ENCODE measurements around the gene HCAR3. TPM values are rescaled to one million over a fixed set of nuclear protein-coding genes. Genes with fewer than 3 reads are reported as not detected.
"Not testable (repeated sequence)": the region's sequence is repeated elsewhere in the genome, so short reads cannot be mapped to it uniquely, and the experiment has no call there.

HCAR3 gene
- total and polyA plus RNA-seq, 2 experiments from 2014 or later: not detected

- Histone ChIP-seq H3K9ac (peak within 1 kb of the TSS; percentile 95), H3K4me3 (peak within 1 kb of the TSS; percentile 95)
- WGBS, 2 experiments (ENCODE audit: low coverage in 1 of 2, low lambda C conversion rate in 2 of 2, missing lambda C conversion rate in 2 of 2): 1% methylated on average over 59 to 64 of the region's 73 CpGs
Observed at GRCh38 chr12:122752464-122753318, 36.1 kb upstream of the HCAR3 start, which contains the start of gene DENR. Gene DENR, plus strand, starts transcription at chr12:122752824. Its CDS starts 878 bp downstream, at chr12:122753702.

GRCh38 chr12:122750781-122751515 is 34.3 kb upstream of the HCAR3 start:
- H3K27me3 ChIP-seq (replicated peaks; ENCODE audit: insufficient read depth); H3K4me2 ChIP-seq (ENCODE audit: unreplicated experiment); H2AFZ ChIP-seq; H3F3A ChIP-seq (ENCODE audit: insufficient read depth); in situ Hi-C loops (cut with MboI); H3K4me3 ChIP-seq; H3K9me2 ChIP-seq (ENCODE audit: insufficient read depth); H4K20me1 ChIP-seq (ENCODE audit: insufficient read depth); H3K27ac ChIP-seq; H3K9me3 ChIP-seq (ENCODE audit: low read depth); H3K9ac ChIP-seq; DNase-seq: not testable (repeated sequence)
- Histone ChIP-seq H3K36me3 (ENCODE audit: low read depth) (peaks cover 21% of the 10 kb centered on the region), H3K79me2 (ENCODE audit: insufficient read depth) (peaks cover 32% of the 10 kb centered on the region), H3K4me1 (ENCODE audit: insufficient read depth) (peaks cover 12% of the 10 kb centered on the region; the same call in 1 of the 2 replicates)
- WGBS, 2 experiments (ENCODE audit: low coverage in 1 of 2, low lambda C conversion rate in 2 of 2, missing lambda C conversion rate in 2 of 2): 82 to 84% methylated on average over 17 of the region's 17 CpGs

More at GRCh38 chr12:122752464-122753318, 36.1 kb upstream of the HCAR3 start, which contains the start of gene DENR:
- Histone ChIP-seq H3K9me2 (ENCODE audit: insufficient read depth) (no peaks in the 10 kb centered on the region), H2AFZ (peak within 1 kb of the TSS; percentile 79), H3F3A (ENCODE audit: insufficient read depth) (no peaks in the 10 kb centered on the region), H3K27me3 (replicated peaks; ENCODE audit: insufficient read depth) (no peaks in the 10 kb centered on the region), H3K4me1 (ENCODE audit: insufficient read depth) (peaks cover 12% of the 10 kb centered on the region; the same call in 1 of the 2 replicates), H3K9me3 (ENCODE audit: low read depth) (no peaks in the 10 kb centered on the region), H4K20me1 (ENCODE audit: insufficient read depth) (no peaks in the 10 kb centered on the region), H3K79me2 (ENCODE audit: insufficient read depth) (peaks cover 49% of the 10 kb centered on the region), H3K36me3 (ENCODE audit: low read depth) (peaks cover 36% of the 10 kb centered on the region), H3K4me2 (ENCODE audit: unreplicated experiment) (peak within 1 kb of the TSS; percentile 95), H3K27ac (peak within 1 kb of the TSS; percentile 56)
- DNase-seq: peak; percentile 100
- TF ChIP-seq EZH2 (IDR thresholded peaks at IDR 0.05; ENCODE audit: insufficient read depth, poor library complexity, severe bottlenecking): no peak
- in situ Hi-C loops (cut with MboI): no loop called here

GRCh38 chr12:122749569-122750332 is 33.1 kb upstream of the HCAR3 start:
- Histone ChIP-seq H3K27me3 (replicated peaks; ENCODE audit: insufficient read depth) (no peaks in the 10 kb centered on the region), H3K36me3 (ENCODE audit: low read depth) (peaks cover 9% of the 10 kb centered on the region), H3K9ac (no peak overlapping the region), H3K9me2 (ENCODE audit: insufficient read depth) (no peaks in the 10 kb centered on the region), H3K4me1 (ENCODE audit: insufficient read depth) (peaks cover 8% of the 10 kb centered on the region; the same call in 1 of the 2 replicates), H3K79me2 (ENCODE audit: insufficient read depth) (peaks cover 20% of the 10 kb centered on the region), H3K27ac (no peak overlapping the region), H3F3A (ENCODE audit: insufficient read depth) (no peaks in the 10 kb centered on the region), H3K4me2 (ENCODE audit: unreplicated experiment) (no peak overlapping the region), H4K20me1 (ENCODE audit: insufficient read depth) (no peaks in the 10 kb centered on the region), H3K9me3 (ENCODE audit: low read depth) (no peaks in the 10 kb centered on the region), H2AFZ (no peak overlapping the region), H3K4me3 (no peak overlapping the region)
- WGBS, 2 experiments (ENCODE audit: low coverage in 1 of 2, low lambda C conversion rate in 2 of 2, missing lambda C conversion rate in 2 of 2): 73% methylated on average over 6 of the region's 6 CpGs
- in situ Hi-C loops (cut with MboI): loop anchor here (5.0 kb wide), 1 partner anchor 107 kb away; no protein-coding TSS in a partner anchor
- no peak for DNase-seq
- TF ChIP-seq EZH2phosphoT487 (IDR thresholded peaks at IDR 0.05; ENCODE audit: insufficient read depth, low read depth) (no peak), EZH2 (IDR thresholded peaks at IDR 0.05; ENCODE audit: insufficient read depth, poor library complexity, severe bottlenecking) (no peak)
